HepG2 (cell line): ENCODE data around the gene DGCR8. TPM values are rescaled to one million over a fixed set of nuclear protein-coding genes. Genes with fewer than 3 reads are reported as not detected.
A peak's percentile ranks its signal among the peaks of the same experiment; 100 is the strongest.

Experiments
- ATAC-seq: fragments of 200-7000 bp; cut with Tn5 transposase; 3 replicates; pipeline ENCODE4 v1.9.1; 2020; ENCODE audit warnings: mild to moderate bottlenecking, moderate library complexity
- BruUV-seq: library from RNA; stranded (reverse); fragments of 400-500 nt; replicated peaks from 2 replicates; lab custom pipeline; 2021; lab: Mats Ljungman, UMichigan
- CTCF ChIA-PET: fragments of 300-600 bp; formaldehyde crosslinking; extraction: SDS; loops from one replicate; lab custom pipeline; 2021; ENCODE audit warnings: low total read pairs, inconsistent platforms, low intra/inter-chr PET ratio; lab: Yijun Ruan, JAX
- POLR2A ChIA-PET: fragments of 350-600 bp; sonication (Branson Sonifier 250); formaldehyde crosslinking; loops from one replicate; lab custom pipeline; 2020; ENCODE audit warnings: antibody characterized with exemption, inconsistent platforms; lab: Yijun Ruan, JAX
- DNase-seq: peaks from one replicate; pipeline ENCODE4 v3.0.0-alpha.2; 2015; ENCODE audit warnings: low spot score
- FAIRE-seq: peaks from 3 replicates; lab custom pipeline; 2011; peaks lifted over from hg19 to GRCh38; lab: Jason Lieb, UNC
- H2AFZ ChIP-seq: one replicate; pipeline ENCODE4 v1.6.1; 2011; ENCODE audit warnings: low read length, inconsistent platforms
- H3K27ac ChIP-seq: fragments of 300-600 bp; 3 replicates; pipeline ENCODE4 v1.8.0; 2011; ENCODE audit warnings: mixed run types, mild to moderate bottlenecking, mixed read lengths, low read length, inconsistent platforms; ENCODE audit not compliant: insufficient read depth; ENCODE audit errors: extremely low read length
- H3K27me3 ChIP-seq, 2 experiments: fragments of 200-600 bp in 1 of 2; 2 replicates in 1 of 2; 3 replicates in 1 of 2; pipeline versions ENCODE4 v1.6.0 to v1.8.0; 2011; ENCODE audit warnings: low read length in 2 of 2, mild to moderate bottlenecking in 2 of 2, moderate library complexity in 2 of 2, inconsistent platforms in 1 of 2; ENCODE audit not compliant: insufficient read depth in 2 of 2, control insufficient read depth in 1 of 2
- H3K36me3 ChIP-seq, 2 experiments: fragments of 200-600 bp in 1 of 2; replicated peaks in 1 of 2; 2 replicates in 1 of 2; 3 replicates in 1 of 2; pipeline versions ENCODE4 v1.5.1 to v1.8.0; 2011; ENCODE audit warnings: low read length in 2 of 2, inconsistent platforms in 1 of 2; ENCODE audit not compliant: insufficient read depth in 2 of 2, control insufficient read depth in 1 of 2
- H3K4me1 ChIP-seq: 2 replicates; pipeline ENCODE4 v1.5.1; 2012; ENCODE audit warnings: low read length, inconsistent platforms; ENCODE audit not compliant: insufficient read depth
- H3K4me2 ChIP-seq: 2 replicates; pipeline ENCODE4 v1.6.0; 2011; ENCODE audit warnings: low read depth, low read length, inconsistent platforms
- H3K4me3 ChIP-seq, 3 experiments: fragments of 200-600 bp in 1 of 3; sonication (generic), shearing (Covaris generic) in 1 of 3; replicated peaks in 1 of 3; 2 replicates each; pipeline ENCODE4 v1.5.1; 2011 to 2016; ENCODE audit warnings: low read length in 3 of 3, inconsistent platforms in 2 of 3, low read depth in 2 of 3, mild to moderate bottlenecking in 2 of 3, control low read depth in 1 of 3, mixed read lengths in 1 of 3; ENCODE audit not compliant: insufficient read depth in 1 of 3
- H3K79me2 ChIP-seq: one replicate; pipeline ENCODE4 v1.6.1; 2011; ENCODE audit warnings: low read length, inconsistent platforms; ENCODE audit not compliant: insufficient read depth
- H3K9ac ChIP-seq: 2 replicates; pipeline ENCODE4 v1.6.0; 2011; ENCODE audit warnings: mild to moderate bottlenecking, low read depth, low read length, inconsistent platforms; ENCODE audit not compliant: insufficient read depth
- H3K9me3 ChIP-seq: 2 replicates; pipeline ENCODE4 v1.5.1; 2012; ENCODE audit warnings: mild to moderate bottlenecking, low read length
- H4K20me1 ChIP-seq: 2 replicates; pipeline ENCODE4 v1.6.0; 2011; ENCODE audit warnings: inconsistent platforms, mild to moderate bottlenecking, low read length, moderate library complexity; ENCODE audit not compliant: insufficient read depth
- CCAR2 ChIP-seq: fragments of 200-400 bp; formaldehyde crosslinking; optimal IDR thresholded peaks from 2 replicates; pipeline ENCODE3; 2018; ENCODE audit warnings: low read depth, mild to moderate bottlenecking, low read length, moderate library complexity
- KDM3A ChIP-seq: IDR thresholded peaks from 2 replicates; pipeline ENCODE4 v1.6.1; 2018; ENCODE audit warnings: low read depth, missing compliant biosample characterization
- NFKB2 ChIP-seq: sonication (generic); formaldehyde crosslinking; IDR thresholded peaks from 2 replicates; pipeline ENCODE4 v1.4.0; 2020; ENCODE audit warnings: missing genetic modification reagents, borderline replicate concordance
- NKX3-1 ChIP-seq: sonication (generic); formaldehyde crosslinking; IDR thresholded peaks from 2 replicates; pipeline ENCODE4 v1.5.0; 2020; ENCODE audit warnings: missing genetic modification reagents
- SALL1 ChIP-seq: sonication (generic); formaldehyde crosslinking; IDR thresholded peaks from 2 replicates; pipeline ENCODE4 v1.8.0; 2022; ENCODE audit warnings: mild to moderate bottlenecking, missing genetic modification reagents
- SCMH1 ChIP-seq: sonication (generic); formaldehyde crosslinking; IDR thresholded peaks from 2 replicates; pipeline ENCODE4 v1.9.0; 2021; ENCODE audit warnings: missing genetic modification reagents, mild to moderate bottlenecking, borderline replicate concordance
- SOX13 ChIP-seq, 3 experiments: fragments of 450-650 bp in 1 of 3; sonication (generic) in 1 of 3; formaldehyde crosslinking in 1 of 3; IDR thresholded peaks in 2 of 3; conservative IDR thresholded peaks in 1 of 3; 2 replicates each; pipeline versions ENCODE4 v1.5.0 to v1.6.1; 2016 to 2020; ENCODE audit warnings: antibody characterized with exemption in 1 of 3, mild to moderate bottlenecking in 1 of 3, missing compliant biosample characterization in 1 of 3, missing genetic modification reagents in 1 of 3, moderate library complexity in 1 of 3
- TRAFD1 ChIP-seq: sonication (generic); formaldehyde crosslinking; IDR thresholded peaks from 2 replicates; pipeline ENCODE4 v1.5.1; 2020; ENCODE audit warnings: missing genetic modification reagents, mild to moderate bottlenecking, borderline replicate concordance
- ZBTB21 ChIP-seq: sonication (generic); formaldehyde crosslinking; IDR thresholded peaks from 2 replicates; pipeline ENCODE4 v1.4.0; 2020; ENCODE audit warnings: missing genetic modification reagents
- ZFY ChIP-seq: sonication (generic); formaldehyde crosslinking; IDR thresholded peaks from 2 replicates; pipeline ENCODE4 v1.4.0; 2020; ENCODE audit warnings: missing genetic modification reagents
- ZNF546 ChIP-seq: sonication (generic); formaldehyde crosslinking; conservative IDR thresholded peaks from 2 replicates; pipeline ENCODE4 v1.8.1; 2023; ENCODE audit warnings: mild to moderate bottlenecking, missing genetic modification reagents
- ZNF670 ChIP-seq: sonication (generic); formaldehyde crosslinking; IDR thresholded peaks from 2 replicates; pipeline ENCODE4 v1.8.0; 2022; ENCODE audit warnings: mild to moderate bottlenecking, missing genetic modification reagents, borderline replicate concordance
- ZNF672 ChIP-seq: sonication (generic); formaldehyde crosslinking; IDR thresholded peaks from 2 replicates; pipeline ENCODE4 v1.8.1; 2022; ENCODE audit warnings: missing genetic modification reagents
- WGBS: methylation state at CpG from one replicate; pipeline ENCODE4 v1.1.6; 2017; ENCODE audit warnings: low lambda C conversion rate; 5-methylcytosine and 5-hydroxymethylcytosine counted together
- in situ Hi-C: cut with HindIII; loops from 2 replicates; pipeline ENCODE4 v1.10.0; 2017; ENCODE audit warnings: low pct_unique_long_range_greater_than_20kb; ENCODE audit not compliant: extremely low pct_ligation_motif_present
- intact Hi-C: fragments of 100-400 bp; cut with micrococcal nuclease; formaldehyde crosslinking; loops from one replicate; pipeline ENCODE4 v1.10.0; 2022; ENCODE audit not compliant: unreplicated experiment
- polyA plus RNA-seq, 8 experiments: library from polyadenylated mRNA; depleted of rRNA in 3 of 8; stranded (reverse) in 7 of 8; unstranded in 1 of 8; fragments of >200 nt; fragmentation: Illumina TruSeq in 4 of 8; extraction: Trizol in 4 of 8; gene quantifications; 2 replicates each; pipeline versions ENCODE4 v1.2.1 to v1.2.3, GENCODE V29; 2011 to 2016; ENCODE audit warnings: low read depth in 4 of 8, missing spikeins in 1 of 8, mixed read lengths in 1 of 8; ENCODE audit not compliant: insufficient read depth in 1 of 8
- total RNA-seq, 5 experiments: library from RNA; depleted of rRNA; stranded (reverse); fragments of >200 nt; fragmentation: Illumina TruSeq; extraction: Trizol; gene quantifications; 2 replicates each; pipeline ENCODE4 v1.2.3, GENCODE V29; 2016; ENCODE audit warnings: low read depth in 1 of 5
- TF ChIP-seq, protein P1 (sequence below): fragments of 450-650 bp; IDR thresholded peaks from 2 replicates; pipeline ENCODE4 v1.6.1; 2016
- TF ChIP-seq, protein P2 (sequence below): sonication (generic); formaldehyde crosslinking; IDR thresholded peaks from 2 replicates; pipeline ENCODE4 v1.9.0; 2021; ENCODE audit warnings: missing genetic modification reagents, borderline replicate concordance

DGCR8 gene
- total and polyA plus RNA-seq, 2 of the 13 experiments (the other 11 are each of a cell fraction or from before 2014, with no cell fraction given) = 10.2 to 23.2 TPM

DNA sequence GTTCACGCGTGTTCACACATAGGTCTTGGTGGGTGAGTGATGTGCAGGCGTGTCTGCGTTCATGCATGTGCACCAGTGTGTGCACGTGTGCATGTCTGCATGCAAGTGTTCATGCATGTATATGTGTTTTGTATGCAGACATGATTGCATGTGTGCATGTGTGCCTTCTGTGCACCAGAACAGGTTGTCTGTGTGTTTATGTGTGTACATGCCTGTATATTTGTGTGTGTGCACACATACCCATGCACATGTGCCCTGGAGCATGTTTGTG lies 56.5 kb downstream of the DGCR8 start:
- peaks cover 1 to 5% of the 10 kb centered on the region in 2 experiments; a peak in 2 of 5 replicates for H3K36me3 ChIP-seq
- no peak overlapping the region for H2AFZ ChIP-seq
- intact Hi-C loops = no loop called here
- peaks cover 13% of the 10 kb centered on the region; the same call in 1 of the 2 replicates for H3K4me1 ChIP-seq
- DNase-seq (no peak), ATAC-seq (no peak), FAIRE-seq (no peak)
- in situ Hi-C loops = no loop called here
- 100% methylated on average over 3 of the region's 5 CpGs for WGBS
- BruUV-seq = no TSS peak
- H3K27me3 ChIP-seq = no peaks in the 10 kb centered on the region
- no peak overlapping the region for H3K4me3 ChIP-seq
- H3K27ac ChIP-seq = no peak overlapping the region
- no peak overlapping the region for H3K9ac ChIP-seq
- ChIA-PET CTCF (no interaction called here), POLR2A (no interaction called here)
- H4K20me1 ChIP-seq = 0 out of 2 replicates have a peak, but pooled peaks cover 6% of the 10 kb centered on the region
- no peak for TF ChIP-seq NKX3-1 (CRISPR knock-in tag)
- TF ChIP-seq, protein P1, sequence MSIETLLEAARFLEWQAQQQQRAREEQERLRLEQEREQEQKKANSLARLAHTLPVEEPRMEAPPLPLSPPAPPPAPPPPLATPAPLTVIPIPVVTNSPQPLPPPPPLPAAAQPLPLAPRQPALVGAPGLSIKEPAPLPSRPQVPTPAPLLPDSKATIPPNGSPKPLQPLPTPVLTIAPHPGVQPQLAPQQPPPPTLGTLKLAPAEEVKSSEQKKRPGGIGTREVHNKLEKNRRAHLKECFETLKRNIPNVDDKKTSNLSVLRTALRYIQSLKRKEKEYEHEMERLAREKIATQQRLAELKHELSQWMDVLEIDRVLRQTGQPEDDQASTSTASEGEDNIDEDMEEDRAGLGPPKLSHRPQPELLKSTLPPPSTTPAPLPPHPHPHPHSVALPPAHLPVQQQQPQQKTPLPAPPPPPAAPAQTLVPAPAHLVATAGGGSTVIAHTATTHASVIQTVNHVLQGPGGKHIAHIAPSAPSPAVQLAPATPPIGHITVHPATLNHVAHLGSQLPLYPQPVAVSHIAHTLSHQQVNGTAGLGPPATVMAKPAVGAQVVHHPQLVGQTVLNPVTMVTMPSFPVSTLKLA = peak; percentile 34; the same call in 1 of the 2 replicates
- peaks cover 17% of the 10 kb centered on the region for H3K79me2 ChIP-seq
- no peak overlapping the region for H3K4me2 ChIP-seq
- no peaks in the 10 kb centered on the region for H3K9me3 ChIP-seq

DNA sequence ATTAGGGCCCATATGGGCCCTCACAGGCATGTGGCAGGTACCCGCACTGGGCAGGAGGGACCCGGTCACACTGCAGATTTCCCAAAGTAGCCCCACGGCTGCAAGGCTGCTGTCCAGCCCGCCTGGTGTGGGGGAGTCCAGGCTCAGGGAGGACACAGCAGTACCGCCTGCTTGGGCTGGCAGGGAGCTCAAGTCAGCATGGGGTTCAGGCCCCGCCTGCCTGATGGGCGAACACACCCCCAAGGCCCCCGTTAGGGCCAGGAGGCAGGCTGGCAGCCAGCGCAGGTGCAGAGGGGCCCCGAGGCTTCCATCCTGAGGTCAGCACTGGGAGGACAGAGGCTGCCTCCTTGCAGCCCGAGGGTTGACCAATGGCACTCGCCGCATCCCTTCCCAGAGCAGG lies 57.1 kb downstream of the DGCR8 start:
- Histone ChIP-seq H3K4me3 (no peak overlapping the region), H3K4me2 (no peak overlapping the region), H3K4me1 (peaks cover 13% of the 10 kb centered on the region; the same call in 1 of the 2 replicates), H2AFZ (no peak overlapping the region), H3K79me2 (peaks cover 17% of the 10 kb centered on the region), H3K9me3 (no peaks in the 10 kb centered on the region), H3K27ac (no peak overlapping the region), H3K36me3 (peaks cover 1 to 5% of the 10 kb centered on the region in 2 experiments; a peak in 2 of 5 replicates), H3K27me3 (no peaks in the 10 kb centered on the region), H3K9ac (no peak overlapping the region), H4K20me1 (0 out of 2 replicates have a peak, but pooled peaks cover 6% of the 10 kb centered on the region)
- BruUV-seq = no TSS peak
- intact Hi-C loops = no loop called here
- ChIA-PET POLR2A (no interaction called here), CTCF (no interaction called here)
- DNase-seq (no peak), ATAC-seq (no peak), FAIRE-seq (no peak)
- in situ Hi-C loops = no loop called here
- WGBS = 93% methylated on average over 3 of the region's 13 CpGs
- TF ChIP-seq ZFY (CRISPR knock-in tag) (no peak), TRAFD1 (CRISPR knock-in tag) (no peak), SOX13 (IDR thresholded peaks at IDR 0.05) (no peak), SOX13 (CRISPR knock-in tag; conservative IDR thresholded peaks at IDR 0.05 in 1 of 2, IDR thresholded peaks at IDR 0.05 in 1 of 2) (no peak), NFKB2 (CRISPR knock-in tag) (no peak), ZNF546 (CRISPR knock-in tag) (no peak), ZNF670 (CRISPR knock-in tag) (no peak), KDM3A (CRISPR knock-in tag) (no peak), ZBTB21 (CRISPR knock-in tag) (no peak), CCAR2 (no peak), SCMH1 (CRISPR knock-in tag) (no peak), ZNF672 (CRISPR knock-in tag) (no peak), SALL1 (CRISPR knock-in tag) (no peak)
- TF ChIP-seq, protein P2, sequence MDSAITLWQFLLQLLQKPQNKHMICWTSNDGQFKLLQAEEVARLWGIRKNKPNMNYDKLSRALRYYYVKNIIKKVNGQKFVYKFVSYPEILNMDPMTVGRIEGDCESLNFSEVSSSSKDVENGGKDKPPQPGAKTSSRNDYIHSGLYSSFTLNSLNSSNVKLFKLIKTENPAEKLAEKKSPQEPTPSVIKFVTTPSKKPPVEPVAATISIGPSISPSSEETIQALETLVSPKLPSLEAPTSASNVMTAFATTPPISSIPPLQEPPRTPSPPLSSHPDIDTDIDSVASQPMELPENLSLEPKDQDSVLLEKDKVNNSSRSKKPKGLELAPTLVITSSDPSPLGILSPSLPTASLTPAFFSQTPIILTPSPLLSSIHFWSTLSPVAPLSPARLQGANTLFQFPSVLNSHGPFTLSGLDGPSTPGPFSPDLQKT (CRISPR knock-in tag) = no peak
